HFFc6 (cell line): ENCODE results near the gene ADAP1. TPM values are rescaled to one million over a fixed set of nuclear protein-coding genes. Genes with fewer than 3 reads are reported as not detected.
"Not testable (repeated sequence)": the region's sequence is repeated elsewhere in the genome, so short reads cannot be mapped to it uniquely, and the experiment has no call there.

Source experiments
- DNase-seq: peaks from one replicate; pipeline ENCODE4 v3.0.0-alpha.2; 2018
- H3K27ac Mint-ChIP-seq: 2 replicates; pipeline ENCODE4 v1.8.0; 2020; ENCODE audit warnings: mild to moderate bottlenecking, mixed read lengths
- H3K27me3 Mint-ChIP-seq: 2 replicates; pipeline ENCODE4 v1.8.0; 2021; ENCODE audit warnings: mild to moderate bottlenecking, moderate library complexity, mixed read lengths; ENCODE audit not compliant: insufficient read depth
- H3K36me3 Mint-ChIP-seq: 2 replicates; pipeline ENCODE4 v1.8.0; 2021; ENCODE audit warnings: low read depth, mixed read lengths
- H3K4me1 Mint-ChIP-seq: 2 replicates; pipeline ENCODE4 v1.8.0; 2020; ENCODE audit warnings: low read depth, mixed read lengths
- H3K4me3 Mint-ChIP-seq: 2 replicates; pipeline ENCODE4 v1.8.0; 2020; ENCODE audit warnings: mild to moderate bottlenecking, moderate library complexity, mixed read lengths
- H3K9me3 Mint-ChIP-seq: 2 replicates; pipeline ENCODE4 v1.8.0; 2020; ENCODE audit warnings: mild to moderate bottlenecking, mixed read lengths
- CTCF ChIP-seq: fragments of 200-600 bp; sonication (generic); IDR thresholded peaks from 2 replicates; pipeline ENCODE4 v1.5.0; 2021; ENCODE audit warnings: antibody characterized with exemption, mild to moderate bottlenecking
- total RNA-seq, 6 experiments: library from RNA; stranded (reverse); fragmentation: NEBNext Ultra II Directional; extraction: Animal tissue kit (Norgen Biotek cat#: 25700); gene quantifications; 2 replicates in 1 of 6; 3 replicates in 5 of 6; pipeline ENCODE4 v1.2.3, GENCODE V29; 2021

ADAP1 gene
- total RNA-seq, 6 experiments from 2014 or later, result 0.64 to 1.1 (median 0.90) TPM

GRCh38 chr7:924541-925231 is 29.8 kb downstream of the ADAP1 start:
- DNase-seq, result no peak
- Mint-ChIP-seq H3K9me3 (no peaks in the 10 kb centered on the region), H3K4me1 (no peaks in the 10 kb centered on the region), H3K27me3 (peaks cover 8% of the 10 kb centered on the region), H3K27ac (no peak overlapping the region), H3K36me3 (no peaks in the 10 kb centered on the region), H3K4me3 (no peak overlapping the region)
- no peak for TF ChIP-seq CTCF

- H3K4me3 Mint-ChIP-seq, H3K4me1 Mint-ChIP-seq, H3K27ac Mint-ChIP-seq: not testable (repeated sequence)
Measured at GRCh38 chr7:924042-924441, 30.4 kb downstream of the ADAP1 start.

GRCh38 chr7:923108-924041 is 31.1 kb downstream of the ADAP1 start:
- DNase-seq, result no peak
- no peak overlapping the region for H3K4me3 Mint-ChIP-seq
- peaks cover 5% of the 10 kb centered on the region for H3K27me3 Mint-ChIP-seq
- no peak overlapping the region for H3K27ac Mint-ChIP-seq
- no peak for TF ChIP-seq CTCF
- no peaks in the 10 kb centered on the region for H3K4me1 Mint-ChIP-seq
- no peaks in the 10 kb centered on the region for H3K9me3 Mint-ChIP-seq
- H3K36me3 Mint-ChIP-seq, result no peaks in the 10 kb centered on the region

More at GRCh38 chr7:924042-924441, 30.4 kb downstream of the ADAP1 start:
- DNase-seq, H3K36me3 Mint-ChIP-seq, H3K27me3 Mint-ChIP-seq, H3K9me3 Mint-ChIP-seq: not testable (repeated sequence)

GRCh38 chr7:922334-923107 is 32.0 kb downstream of the ADAP1 start:
- peaks cover 3% of the 10 kb centered on the region for H3K27me3 Mint-ChIP-seq
- no peak for TF ChIP-seq CTCF
- no peak overlapping the region for H3K4me3 Mint-ChIP-seq
- H3K27ac Mint-ChIP-seq, result no peak overlapping the region
- H3K4me1 Mint-ChIP-seq, result no peaks in the 10 kb centered on the region
- no peaks in the 10 kb centered on the region for H3K36me3 Mint-ChIP-seq
- no peaks in the 10 kb centered on the region for H3K9me3 Mint-ChIP-seq
- DNase-seq, result no peak

GRCh38 chr7:921581-922333 is 32.7 kb downstream of the ADAP1 start:
- no peak for TF ChIP-seq CTCF
- Mint-ChIP-seq H3K4me1 (no peaks in the 10 kb centered on the region), H3K27ac (no peak overlapping the region), H3K4me3 (no peak overlapping the region), H3K27me3 (peaks cover 3% of the 10 kb centered on the region), H3K36me3 (no peaks in the 10 kb centered on the region), H3K9me3 (no peaks in the 10 kb centered on the region)
- no peak for DNase-seq
